Skeletal muscle tissue (tissue), 4 donors: ENCODE results near the gene ARSA. TPM values are rescaled to one million over a fixed set of nuclear protein-coding genes. Genes with fewer than 3 reads are reported as not detected.
A peak's percentile ranks its signal among the peaks of the same experiment; 100 is the strongest.

Experiments used
- H3K27ac ChIP-seq: one replicate; pipeline ENCODE4 v1.7.0; 2013; ENCODE audit warnings: mild to moderate bottlenecking, low read depth, low read length, inconsistent platforms
- H3K27me3 ChIP-seq, 3 donors: one replicate each; pipeline ENCODE4 v1.7.0; 2013; ENCODE audit warnings: low read length in 3 of 3; ENCODE audit not compliant: control insufficient read depth in 3 of 3, insufficient read depth in 3 of 3
- H3K36me3 ChIP-seq, 3 donors: one replicate each; pipeline ENCODE4 v1.7.0; 2013; ENCODE audit warnings: low read length in 3 of 3; ENCODE audit not compliant: control insufficient read depth in 3 of 3, insufficient read depth in 3 of 3
- H3K4me1 ChIP-seq, 3 donors: one replicate each; pipeline ENCODE4 v1.7.0; 2013; ENCODE audit warnings: low read length in 3 of 3, mild to moderate bottlenecking in 3 of 3; ENCODE audit not compliant: control insufficient read depth in 3 of 3, insufficient read depth in 3 of 3
- H3K4me3 ChIP-seq, 3 donors: one replicate each; pipeline ENCODE4 v1.7.0; 2013; ENCODE audit warnings: low read length in 3 of 3
- H3K9ac ChIP-seq, 3 donors: one replicate each; pipeline ENCODE4 v1.7.0; 2013; ENCODE audit warnings: low read length in 3 of 3, mild to moderate bottlenecking in 3 of 3, moderate library complexity in 2 of 3, low read depth in 1 of 3
- H3K9me3 ChIP-seq, 3 donors: one replicate each; pipeline ENCODE4 v1.7.0; 2013; ENCODE audit warnings: low read length in 3 of 3; ENCODE audit not compliant: control insufficient read depth in 3 of 3
- total RNA-seq: library from RNA; depleted of rRNA; stranded (reverse); fragments of >200 nt; gene quantifications from one replicate; pipeline ENCODE4 v1.2.3, GENCODE V29; 2014
- donor health status: Osteomylitis.

Gene ARSA
- 5.2 TPM for total RNA-seq

- H3K36me3 ChIP-seq, result peaks cover 0 to 5% (median 3%) of the 10 kb centered on the region in 3 donors
- H3K27me3 ChIP-seq, result no peaks in the 10 kb centered on the region
- H3K4me3 ChIP-seq, result peak within 1 kb of the TSS; percentile 87 to 99 (median 97)
- peak within 1 kb of the TSS; percentile 58 for H3K27ac ChIP-seq
- peaks cover 8 to 27% (median 27%) of the 10 kb centered on the region in 3 donors for H3K4me1 ChIP-seq
- H3K9ac ChIP-seq, result peak within 1 kb of the TSS; percentile 86 to 98 (median 86)
- H3K9me3 ChIP-seq, result no peaks in the 10 kb centered on the region
These were observed at the start of gene ARSA for GRCh38 chr22:50627642-50628542. Gene ARSA (minus strand): TSS chr22:50628152. CDS start chr22:50627779, 373 bp downstream.

- Histone ChIP-seq H3K27ac (no peak overlapping the region), H3K4me3 (peak overlapping the region in 2 of 3 donors; percentile 35 to 40), H3K36me3 (peaks cover 0 to 6% (median 3%) of the 10 kb centered on the region in 3 donors), H3K9me3 (no peaks in the 10 kb centered on the region), H3K9ac (peak overlapping the region in 1 of 3 donors; percentile 50), H3K27me3 (peaks cover 34 to 43% (median 43%) of the 10 kb centered on the region in 3 donors), H3K4me1 (peaks cover 0 to 11% (median 11%) of the 10 kb centered on the region in 3 donors)
These were observed 48.9 kb upstream of the ARSA start for GRCh38 chr22:50676661-50677492.

DNA sequence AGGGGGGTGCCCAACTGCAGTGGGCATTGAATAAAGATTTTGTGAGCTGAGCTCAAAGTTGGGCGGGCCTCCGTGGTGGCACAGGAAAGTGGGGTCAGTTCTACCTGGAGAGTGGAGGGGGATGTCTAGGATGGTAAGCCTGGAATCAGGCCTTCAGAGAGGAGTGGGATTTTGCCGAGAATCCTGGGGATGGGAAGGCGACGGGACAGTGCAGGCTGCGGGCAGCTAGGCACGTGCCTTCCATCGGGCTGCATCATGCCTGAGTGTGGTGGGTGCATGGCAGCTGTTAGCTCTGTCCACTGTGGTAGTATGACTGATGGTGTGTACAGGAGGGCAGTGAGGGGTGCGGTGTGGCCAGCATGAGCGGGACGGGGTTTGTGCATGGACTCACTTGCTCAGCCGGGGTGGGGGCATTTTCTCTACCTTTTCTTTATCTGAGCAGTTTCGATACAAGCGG, 48.3 kb upstream of the ARSA start:
- Histone ChIP-seq H3K9ac (peak overlapping the region in 1 of 3 donors; percentile 62), H3K27ac (no peak overlapping the region), H3K9me3 (no peaks in the 10 kb centered on the region), H3K36me3 (peaks cover 0 to 6% (median 3%) of the 10 kb centered on the region in 3 donors), H3K4me1 (peaks cover 0 to 11% (median 11%) of the 10 kb centered on the region in 3 donors), H3K27me3 (peaks cover 35 to 50% (median 49%) of the 10 kb centered on the region in 3 donors), H3K4me3 (peak overlapping the region; percentile 40 to 79 (median 43))

- H3K4me1 ChIP-seq, result peaks cover 0 to 11% (median 11%) of the 10 kb centered on the region in 3 donors
- no peaks in the 10 kb centered on the region for H3K9me3 ChIP-seq
- peak overlapping the region; percentile 40 to 79 (median 51) for H3K4me3 ChIP-seq
- peaks cover 0 to 4% (median 3%) of the 10 kb centered on the region in 3 donors for H3K36me3 ChIP-seq
- H3K27ac ChIP-seq, result no peak overlapping the region
- H3K9ac ChIP-seq, result peak overlapping the region in 1 of 3 donors; percentile 62
- peaks cover 37 to 55% (median 54%) of the 10 kb centered on the region in 3 donors for H3K27me3 ChIP-seq
These were observed 47.7 kb upstream of the ARSA start for GRCh38 chr22:50675553-50676179.

DNA sequence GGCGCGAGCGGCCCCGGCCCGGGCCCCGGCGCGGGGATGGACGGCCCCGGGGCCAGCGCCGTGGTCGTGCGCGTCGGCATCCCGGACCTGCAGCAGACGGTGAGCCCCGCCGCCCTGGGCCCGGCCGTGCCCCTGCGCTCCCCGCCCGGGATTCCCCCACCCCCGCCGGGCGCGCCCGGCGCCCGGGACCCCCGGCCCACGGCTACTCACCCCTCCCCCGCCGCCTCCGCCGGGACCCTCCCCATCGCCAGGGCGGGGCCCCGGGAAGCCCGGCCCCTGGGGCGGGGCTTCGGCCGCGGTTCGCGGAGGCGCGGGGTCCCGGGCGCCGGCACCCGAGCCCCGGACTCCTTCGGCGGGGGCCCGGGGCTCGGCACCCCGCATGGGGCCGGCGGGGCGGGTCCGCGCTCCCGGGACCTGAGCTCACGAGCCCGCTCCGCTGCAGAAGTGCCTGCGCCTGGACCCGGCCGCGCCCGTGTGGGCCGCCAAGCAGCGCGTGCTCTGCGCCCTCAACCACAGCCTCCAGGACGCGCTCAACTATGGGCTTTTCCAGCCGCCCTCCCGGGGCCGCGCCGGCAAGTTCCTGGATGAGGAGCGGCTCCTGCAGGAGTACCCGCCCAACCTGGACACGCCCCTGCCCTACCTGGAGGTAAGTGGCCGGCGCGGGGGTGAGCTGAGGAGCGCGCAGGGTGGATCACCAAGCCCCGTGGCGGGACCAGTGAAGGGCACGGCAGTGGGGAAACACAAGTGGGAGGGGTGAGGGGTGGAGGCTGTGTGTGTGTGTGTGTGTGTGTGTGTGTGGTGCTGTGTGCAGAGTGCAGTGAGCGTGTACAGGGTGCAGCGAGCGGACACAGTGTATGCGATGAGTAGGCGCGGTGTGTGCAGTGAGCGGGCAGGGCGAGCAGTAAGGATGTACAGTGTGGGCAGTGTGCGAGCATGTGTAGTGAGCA, 46.9 kb upstream of the ARSA start:
- Histone ChIP-seq H3K4me1 (peaks cover 0 to 11% (median 11%) of the 10 kb centered on the region in 3 donors), H3K27ac (no peak overlapping the region), H3K27me3 (peaks cover 41 to 57% (median 57%) of the 10 kb centered on the region in 3 donors)

GRCh38 chr22:50674130-50674500, 46.2 kb upstream of the ARSA start:
- Histone ChIP-seq H3K9ac (no peak overlapping the region), H3K9me3 (no peaks in the 10 kb centered on the region), H3K27me3 (peaks cover 41 to 57% (median 57%) of the 10 kb centered on the region in 3 donors), H3K4me3 (no peak overlapping the region), H3K27ac (no peak overlapping the region), H3K4me1 (peaks cover 0 to 11% (median 11%) of the 10 kb centered on the region in 3 donors), H3K36me3 (peaks cover 0 to 4% (median 3%) of the 10 kb centered on the region in 3 donors)

More for the DNA sequence above, 46.9 kb upstream of the ARSA start:
- Histone ChIP-seq H3K9ac (peak overlapping the region in 1 of 3 donors; percentile 62), H3K9me3 (no peaks in the 10 kb centered on the region), H3K36me3 (peaks cover 0 to 4% (median 3%) of the 10 kb centered on the region in 3 donors), H3K4me3 (peak overlapping the region; percentile 40 to 79 (median 51))

- H3K4me1 ChIP-seq, result peaks cover 0 to 11% (median 11%) of the 10 kb centered on the region in 3 donors
- H3K9ac ChIP-seq, result peak overlapping the region in 2 of 3 donors; percentile 70 to 74
- peaks cover 41 to 57% (median 57%) of the 10 kb centered on the region in 3 donors for H3K27me3 ChIP-seq
- H3K36me3 ChIP-seq, result peaks cover 0 to 4% (median 3%) of the 10 kb centered on the region in 3 donors
- peak overlapping the region; percentile 69 for H3K27ac ChIP-seq
- H3K9me3 ChIP-seq, result no peaks in the 10 kb centered on the region
- H3K4me3 ChIP-seq, result peak overlapping the region; percentile 49 to 64 (median 60)
These were observed 45.5 kb upstream of the ARSA start for GRCh38 chr22:50673231-50674129.
